ENCODE measurements around the gene COL17A1.

GRCh38 chr10:104038958-104039752 lies 46.5 kb downstream of the COL17A1 start:
- TF ChIP-seq EZH2 (IDR thresholded peaks at IDR 0.05; ENCODE audit: low read depth, unreplicated experiment) (no peak), EZH2phosphoT487 (IDR thresholded peaks at IDR 0.05; ENCODE audit: unreplicated experiment) (no peak), CTCF (conservative IDR thresholded peaks at IDR 0.05; ENCODE audit: low read depth in 2 of 2) (no peak)
